ENCODE data around the gene KISS1.

GRCh38 chr1:204241050-204241449 lies 44.8 kb upstream of the KISS1 start:
- no peak for TF ChIP-seq CTCF (IDR thresholded peaks at IDR 0.05)
- TF ChIP-seq FOXJ3 (CRISPR knock-in tag; IDR thresholded peaks at IDR 0.05; ENCODE audit: borderline replicate concordance), result no peak
- TF ChIP-seq RELA (CRISPR knock-in tag; IDR thresholded peaks at IDR 0.05; ENCODE audit: borderline replicate concordance), result no peak
- no peak for TF ChIP-seq ATF6 (CRISPR knock-in tag; IDR thresholded peaks at IDR 0.05)
- no peak for TF ChIP-seq CBFB (CRISPR knock-in tag; IDR thresholded peaks at IDR 0.05; ENCODE audit: low read depth)
- no peak for TF ChIP-seq NR1H2 (CRISPR knock-in tag; IDR thresholded peaks at IDR 0.05)
- no peak for TF ChIP-seq ZNF423 (CRISPR knock-in tag; IDR thresholded peaks at IDR 0.05)
- no peak for TF ChIP-seq JUN (CRISPR knock-in tag; IDR thresholded peaks at IDR 0.05)
- no peak for TF ChIP-seq PRRX2 (CRISPR knock-in tag; IDR thresholded peaks at IDR 0.05)
- no peak for TF ChIP-seq NR3C1 (CRISPR knock-in tag; conservative IDR thresholded peaks at IDR 0.05; ENCODE audit: low read depth)
- TF ChIP-seq E2F5 (CRISPR knock-in tag; IDR thresholded peaks at IDR 0.05), result no peak
- no peak for TF ChIP-seq TEAD4 (CRISPR knock-in tag; IDR thresholded peaks at IDR 0.05)
